ENCODE data around the gene YES1.

- TF ChIP-seq POLR2A (IDR thresholded peaks at IDR 0.05; ENCODE audit: low read length) (no peak), GATA1 (IDR thresholded peaks at IDR 0.05; ENCODE audit: low read depth, low read length) (no peak)
Measured at GRCh38 chr18:829432-829831, 17.4 kb upstream of the YES1 start.

Measured in erythroblast (primary cell).